Measurements from ENCODE around the gene CLEC1A.
"Not testable (repeated sequence)": the region's sequence is repeated elsewhere in the genome, so short reads cannot be mapped to it uniquely, and the experiment has no call there.

The CLEC1A gene

DNA sequence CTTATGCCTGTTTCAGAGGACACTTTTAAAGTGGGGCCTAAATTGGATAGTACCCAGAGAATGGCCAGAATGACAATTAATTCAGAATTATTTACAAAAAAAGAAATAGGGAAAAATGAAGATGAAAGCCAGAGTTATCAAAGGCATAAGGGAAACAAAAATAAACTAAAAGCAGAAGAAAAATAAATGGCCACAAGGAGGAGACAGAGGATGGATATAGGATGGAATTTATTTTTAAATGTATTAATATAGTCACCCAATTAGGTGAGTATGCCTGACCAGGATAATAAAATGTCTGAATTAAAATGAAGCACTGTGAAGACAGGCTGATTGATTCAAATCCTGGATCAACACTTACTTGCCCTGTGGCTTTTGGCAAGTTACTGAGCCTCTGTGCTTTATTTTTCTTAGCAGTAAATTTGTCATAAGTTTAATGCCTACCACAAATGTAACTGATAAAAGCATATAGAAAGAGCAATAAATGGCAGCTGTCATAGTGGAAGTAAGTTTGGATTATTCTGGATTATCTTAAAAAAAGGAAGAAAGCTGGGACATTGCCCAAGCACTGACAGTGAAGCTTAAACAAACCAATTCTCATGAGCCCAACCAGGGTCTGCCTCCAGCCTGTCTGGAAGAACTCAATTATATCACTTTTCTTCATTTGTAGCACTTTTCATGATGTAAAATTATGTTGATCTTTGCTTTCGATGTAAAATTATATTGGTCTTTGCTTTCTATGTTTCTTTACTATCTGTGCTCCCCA lies 64.8 kb downstream of the CLEC1A start:
- DNase-seq: no peak

DNA sequence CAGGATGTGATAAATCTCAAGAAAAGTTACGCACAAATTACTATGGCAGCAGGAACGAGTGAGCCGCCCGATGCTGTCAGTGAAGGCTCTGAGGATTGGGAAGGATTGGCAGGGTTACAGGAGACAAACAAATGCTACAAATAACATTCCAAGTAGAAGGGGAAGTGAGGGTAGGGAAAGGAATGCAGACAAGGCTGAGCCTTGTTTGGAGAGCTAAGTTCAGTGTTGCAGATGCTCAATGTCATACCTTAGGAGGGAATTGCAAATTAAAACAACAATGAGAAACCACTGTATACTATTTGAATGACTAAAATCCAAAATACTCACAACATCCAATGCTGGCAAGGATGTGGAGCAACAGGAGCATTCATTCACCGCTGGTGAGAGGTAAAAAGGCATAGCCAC lies 67.0 kb downstream of the CLEC1A start:
- no peak for DNase-seq

DNA sequence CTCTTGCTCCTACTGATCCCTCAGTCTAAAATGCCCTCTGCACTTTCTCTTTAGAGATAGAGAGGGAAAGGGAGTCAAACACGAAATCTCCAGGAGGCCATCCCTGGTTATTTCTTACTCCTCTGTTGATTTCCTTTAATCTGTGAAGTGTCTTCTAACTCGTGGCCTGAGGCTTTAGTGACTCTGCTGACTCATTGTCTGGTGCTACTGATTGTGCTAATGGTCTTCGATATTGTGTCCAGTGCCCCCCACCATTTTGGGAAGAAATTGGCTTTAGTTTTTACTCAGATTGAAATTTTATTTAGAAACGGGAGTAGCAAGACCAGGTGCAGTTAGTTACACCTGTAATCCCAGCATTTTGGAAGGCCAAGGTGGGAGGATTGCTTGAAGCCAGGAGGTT lies 67.5 kb downstream of the CLEC1A start:
- DNase-seq: no peak

DNA sequence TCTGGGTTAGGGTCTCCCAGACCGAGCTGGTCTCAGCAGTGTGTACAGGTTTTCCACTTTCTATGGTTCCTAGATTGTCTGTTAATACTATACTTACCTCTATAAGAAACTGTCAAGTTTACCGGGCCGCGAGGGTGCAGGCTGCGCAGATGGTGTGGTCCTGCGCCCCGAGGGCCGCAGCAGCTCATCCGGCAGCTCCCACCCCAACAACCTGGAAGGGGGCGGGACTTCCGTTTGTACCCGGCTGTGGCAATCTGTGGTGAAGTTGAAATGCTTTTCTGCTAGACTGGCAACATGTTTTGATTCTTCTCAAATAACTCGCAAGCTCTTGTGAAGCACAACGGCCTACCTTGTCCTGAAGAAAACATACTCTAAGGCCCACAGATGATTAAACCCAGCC lies 68.3 kb downstream of the CLEC1A start, which contains the start of gene CLEC9A:
Gene CLEC9A, plus strand, starts transcription at position 237 of the 400 bp plus-strand sequence. CDS start 22,006 bp downstream, outside the sequence.
- DNase-seq: no peak

DNA sequence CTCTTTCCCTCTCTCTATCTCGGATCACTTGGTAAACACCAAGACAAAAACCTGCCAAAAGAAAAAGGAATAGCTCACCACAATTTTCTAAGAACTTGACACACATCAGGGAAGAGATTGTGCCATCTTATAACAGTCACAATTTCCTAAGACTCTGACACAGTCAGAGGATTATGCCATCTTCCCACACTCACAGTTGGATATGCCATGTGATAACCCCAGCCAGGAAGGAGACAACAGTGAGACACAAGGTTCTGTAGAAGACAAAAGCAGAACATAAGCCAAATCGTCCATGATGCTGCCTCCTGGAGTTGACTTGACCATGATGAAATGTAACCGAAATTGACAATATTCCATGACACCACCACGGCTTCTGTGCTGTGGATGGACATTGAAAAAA lies 71.1 kb downstream of the CLEC1A start:
- no peak for DNase-seq

DNA sequence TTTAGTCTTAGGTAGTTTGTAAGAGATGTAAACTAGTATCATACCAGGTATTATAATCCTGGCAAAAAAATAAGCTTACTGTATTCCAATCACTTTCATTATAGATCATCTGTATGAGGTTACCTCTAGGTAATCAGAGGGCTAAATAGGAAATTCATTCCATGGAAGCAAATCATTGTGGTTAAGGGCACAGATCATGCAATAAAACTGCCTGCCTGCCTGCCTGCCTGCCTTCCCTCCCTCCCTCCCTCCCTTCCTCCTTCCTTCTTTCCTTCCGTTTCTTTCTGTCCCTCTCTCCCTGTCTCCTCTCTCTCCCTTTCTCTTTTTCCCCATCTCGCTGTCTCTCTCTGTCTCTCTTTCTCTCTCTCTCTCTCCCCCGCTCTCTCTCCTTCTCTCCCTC lies 71.5 kb downstream of the CLEC1A start:
- DNase-seq: no peak

DNA sequence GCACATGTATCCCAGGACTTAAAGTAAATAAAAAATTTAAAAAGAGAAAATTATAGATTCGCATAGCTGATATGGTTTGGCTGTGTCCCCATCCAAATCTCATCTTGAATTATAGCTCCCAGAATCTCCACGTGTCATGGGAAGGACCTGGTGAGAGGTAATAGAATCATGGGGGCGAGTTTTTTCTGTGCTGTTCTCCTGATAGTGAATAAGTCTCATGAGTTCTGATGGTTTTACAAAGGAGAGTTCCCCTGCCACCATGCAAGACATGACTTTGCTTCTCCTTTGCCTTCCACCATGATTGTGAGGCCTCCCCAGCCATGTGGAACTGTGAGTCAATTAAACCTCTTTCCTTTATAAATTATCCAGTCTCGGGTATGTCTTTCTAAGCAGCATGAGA lies 72.1 kb downstream of the CLEC1A start:
- not testable (repeated sequence) for DNase-seq

DNA sequence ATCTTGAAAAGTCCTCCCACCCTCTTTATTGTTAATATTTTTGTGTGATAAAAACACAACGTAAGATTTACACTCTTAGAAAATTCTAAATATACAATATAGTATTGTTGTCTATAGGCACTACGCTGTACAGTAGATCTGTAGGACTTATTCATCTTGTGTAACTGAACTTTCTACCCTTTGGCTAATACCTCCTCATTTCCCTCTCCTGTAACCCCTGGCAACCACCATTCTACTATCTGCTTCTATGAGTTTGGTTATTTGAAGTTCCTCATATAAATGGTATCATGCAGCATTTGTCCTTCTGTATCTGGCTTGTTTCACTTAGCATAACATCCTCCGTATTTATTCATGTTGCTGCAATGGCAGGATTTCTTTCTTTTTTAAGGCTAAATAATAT lies 73.5 kb downstream of the CLEC1A start:
- no peak for DNase-seq

DNA sequence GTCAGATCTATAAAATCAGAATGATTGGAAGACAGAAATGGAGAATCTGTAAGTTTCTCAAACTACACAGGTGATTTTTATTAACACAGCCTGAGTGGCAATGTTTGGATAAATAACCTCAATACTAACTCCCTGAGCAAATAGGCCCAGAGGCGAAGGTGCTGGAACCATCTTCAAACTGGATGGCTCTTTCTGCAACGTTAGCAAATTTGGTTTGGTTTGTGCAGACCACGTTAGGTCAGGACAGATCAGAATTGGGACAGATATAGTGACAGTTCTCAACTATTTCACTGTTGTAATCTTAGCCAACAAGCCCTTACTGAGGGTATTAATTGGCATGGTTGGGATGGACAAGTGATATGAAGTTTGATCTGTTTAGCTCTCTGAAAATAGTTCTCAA lies 77.4 kb downstream of the CLEC1A start:
- no peak for DNase-seq
